GM19240 (cell line): ENCODE measurements around the gene LRRC8C.
"Not testable (repeated sequence)": the region's sequence is repeated elsewhere in the genome, so short reads cannot be mapped to it uniquely, and the experiment has no call there.

Experiments
- DNase-seq: peaks from one replicate; pipeline ENCODE4 v3.0.0; 2011; ENCODE audit warnings: low spot score; ENCODE audit not compliant: insufficient read length

The LRRC8C gene

GRCh38 chr1:89632657-89633247 is at the start of gene LRRC8C:
Gene LRRC8C, plus strand, starts transcription at chr1:89633120. Its CDS starts 53,354 bp downstream, at chr1:89686474.
- peak; percentile 41 for DNase-seq

- no peak for DNase-seq
Observed at GRCh38 chr1:89584211-89584610, 48.7 kb upstream of the LRRC8C start.

- no peak for DNase-seq
Observed at GRCh38 chr1:89584781-89585180, 48.1 kb upstream of the LRRC8C start.

GRCh38 chr1:89587729-89588161 is 45.2 kb upstream of the LRRC8C start:
- no peak for DNase-seq

- no peak for DNase-seq
Observed at GRCh38 chr1:89588480-89588879, 44.4 kb upstream of the LRRC8C start.

- no peak for DNase-seq
Observed at GRCh38 chr1:89589515-89589914, 43.4 kb upstream of the LRRC8C start.

GRCh38 chr1:89590341-89591080 is 42.4 kb upstream of the LRRC8C start:
- no peak for DNase-seq

GRCh38 chr1:89592861-89593302 is 40.0 kb upstream of the LRRC8C start:
- DNase-seq: not testable (repeated sequence)

GRCh38 chr1:89594096-89594740 is 38.7 kb upstream of the LRRC8C start:
- no peak for DNase-seq

- no peak for DNase-seq
Observed at GRCh38 chr1:89596698-89597097, 36.2 kb upstream of the LRRC8C start.

- DNase-seq: no peak
Observed at GRCh38 chr1:89598450-89599331, 34.2 kb upstream of the LRRC8C start.

GRCh38 chr1:89599332-89599630 is 33.6 kb upstream of the LRRC8C start:
- DNase-seq: no peak

GRCh38 chr1:89600451-89601224 is 32.3 kb upstream of the LRRC8C start:
- no peak for DNase-seq

GRCh38 chr1:89602871-89603404 is 30.0 kb upstream of the LRRC8C start:
- no peak for DNase-seq

GRCh38 chr1:89603651-89604413 is 29.1 kb upstream of the LRRC8C start:
- DNase-seq: no peak

GRCh38 chr1:89604414-89604735 is 28.5 kb upstream of the LRRC8C start:
- DNase-seq: no peak

- no peak for DNase-seq
Observed at GRCh38 chr1:89605692-89606091, 27.2 kb upstream of the LRRC8C start.

- no peak for DNase-seq
Observed at GRCh38 chr1:89606227-89606980, 26.5 kb upstream of the LRRC8C start.

GRCh38 chr1:89607156-89607555 is 25.8 kb upstream of the LRRC8C start:
- DNase-seq: no peak
